HL-60 (cell line): Measurements from ENCODE around the gene SFMBT2.
A peak's percentile ranks its signal among the peaks of the same experiment; 100 is the strongest.

Experiments used
- DNase-seq, 2 experiments: peaks; one replicate each; pipeline ENCODE4 v3.0.0-alpha.2; 2010 to 2020; ENCODE audit warnings: low read depth in 1 of 2, low spot score in 1 of 2
- H3K27ac ChIP-seq: fragments of 250-450 bp; sonication (Bioruptor Pico); replicated peaks from 2 replicates; pipeline ENCODE4 v1.5.1; 2020; ENCODE audit warnings: mild to moderate bottlenecking, moderate library complexity
- H3K27me3 ChIP-seq: fragments of 250-450 bp; sonication (Bioruptor Pico); 2 replicates; pipeline ENCODE4 v1.5.1; 2021; ENCODE audit warnings: mild to moderate bottlenecking, moderate library complexity; ENCODE audit not compliant: insufficient read depth, poor library complexity, severe bottlenecking
- H3K4me3 ChIP-seq: replicated peaks from 2 replicates; pipeline ENCODE4 v1.5.1; 2011; ENCODE audit warnings: mild to moderate bottlenecking, control low read depth, low read length; ENCODE audit not compliant: insufficient read depth
- GABPA ChIP-seq: IDR thresholded peaks from 2 replicates; pipeline ENCODE4 v1.6.1; 2012; ENCODE audit warnings: low read depth
- POLR2AphosphoS5 ChIP-seq: IDR thresholded peaks from 2 replicates; pipeline ENCODE4 v1.6.1; 2012; ENCODE audit warnings: low read depth
- SPI1 ChIP-seq: IDR thresholded peaks from 2 replicates; pipeline ENCODE4 v1.6.1; 2012; ENCODE audit warnings: low read depth, mild to moderate bottlenecking, borderline replicate concordance
- TF ChIP-seq, protein P1 (sequence below): IDR thresholded peaks from one replicate; pipeline ENCODE4 v1.5.1; 2011; ENCODE audit warnings: low read length, control low read depth, inconsistent platforms; ENCODE audit not compliant: insufficient read depth
- TF ChIP-seq, protein P2 (sequence below): IDR thresholded peaks from 2 replicates; pipeline ENCODE4 v1.6.1; 2012; ENCODE audit warnings: low read depth; ENCODE audit not compliant: insufficient replicate concordance

SFMBT2 gene

DNA sequence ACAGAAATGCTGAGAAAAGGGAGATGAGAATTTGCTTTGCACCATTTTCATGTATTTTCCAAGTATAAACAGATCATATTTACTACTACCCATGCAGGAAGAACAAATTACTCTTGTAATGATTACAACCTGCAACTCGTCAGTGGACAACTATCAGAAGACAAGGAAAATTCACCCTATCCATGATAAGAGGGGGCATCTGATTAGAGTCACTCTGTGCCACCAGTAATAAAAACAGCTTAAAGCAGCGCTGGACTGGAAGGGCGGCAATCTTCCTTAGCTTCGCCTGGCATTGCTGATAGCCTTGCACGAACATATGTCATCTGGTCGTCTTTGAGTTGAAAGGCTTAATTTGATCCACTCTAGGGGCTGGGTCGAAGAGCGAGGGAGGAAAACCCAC lies 162.7 kb downstream of the SFMBT2 start:
- H3K27ac ChIP-seq = no peak overlapping the region
- TF ChIP-seq SPI1 (no peak), POLR2AphosphoS5 (no peak), GABPA (no peak)
- TF ChIP-seq, protein P1, sequence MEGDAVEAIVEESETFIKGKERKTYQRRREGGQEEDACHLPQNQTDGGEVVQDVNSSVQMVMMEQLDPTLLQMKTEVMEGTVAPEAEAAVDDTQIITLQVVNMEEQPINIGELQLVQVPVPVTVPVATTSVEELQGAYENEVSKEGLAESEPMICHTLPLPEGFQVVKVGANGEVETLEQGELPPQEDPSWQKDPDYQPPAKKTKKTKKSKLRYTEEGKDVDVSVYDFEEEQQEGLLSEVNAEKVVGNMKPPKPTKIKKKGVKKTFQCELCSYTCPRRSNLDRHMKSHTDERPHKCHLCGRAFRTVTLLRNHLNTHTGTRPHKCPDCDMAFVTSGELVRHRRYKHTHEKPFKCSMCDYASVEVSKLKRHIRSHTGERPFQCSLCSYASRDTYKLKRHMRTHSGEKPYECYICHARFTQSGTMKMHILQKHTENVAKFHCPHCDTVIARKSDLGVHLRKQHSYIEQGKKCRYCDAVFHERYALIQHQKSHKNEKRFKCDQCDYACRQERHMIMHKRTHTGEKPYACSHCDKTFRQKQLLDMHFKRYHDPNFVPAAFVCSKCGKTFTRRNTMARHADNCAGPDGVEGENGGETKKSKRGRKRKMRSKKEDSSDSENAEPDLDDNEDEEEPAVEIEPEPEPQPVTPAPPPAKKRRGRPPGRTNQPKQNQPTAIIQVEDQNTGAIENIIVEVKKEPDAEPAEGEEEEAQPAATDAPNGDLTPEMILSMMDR = no peak
- TF ChIP-seq, protein P2, sequence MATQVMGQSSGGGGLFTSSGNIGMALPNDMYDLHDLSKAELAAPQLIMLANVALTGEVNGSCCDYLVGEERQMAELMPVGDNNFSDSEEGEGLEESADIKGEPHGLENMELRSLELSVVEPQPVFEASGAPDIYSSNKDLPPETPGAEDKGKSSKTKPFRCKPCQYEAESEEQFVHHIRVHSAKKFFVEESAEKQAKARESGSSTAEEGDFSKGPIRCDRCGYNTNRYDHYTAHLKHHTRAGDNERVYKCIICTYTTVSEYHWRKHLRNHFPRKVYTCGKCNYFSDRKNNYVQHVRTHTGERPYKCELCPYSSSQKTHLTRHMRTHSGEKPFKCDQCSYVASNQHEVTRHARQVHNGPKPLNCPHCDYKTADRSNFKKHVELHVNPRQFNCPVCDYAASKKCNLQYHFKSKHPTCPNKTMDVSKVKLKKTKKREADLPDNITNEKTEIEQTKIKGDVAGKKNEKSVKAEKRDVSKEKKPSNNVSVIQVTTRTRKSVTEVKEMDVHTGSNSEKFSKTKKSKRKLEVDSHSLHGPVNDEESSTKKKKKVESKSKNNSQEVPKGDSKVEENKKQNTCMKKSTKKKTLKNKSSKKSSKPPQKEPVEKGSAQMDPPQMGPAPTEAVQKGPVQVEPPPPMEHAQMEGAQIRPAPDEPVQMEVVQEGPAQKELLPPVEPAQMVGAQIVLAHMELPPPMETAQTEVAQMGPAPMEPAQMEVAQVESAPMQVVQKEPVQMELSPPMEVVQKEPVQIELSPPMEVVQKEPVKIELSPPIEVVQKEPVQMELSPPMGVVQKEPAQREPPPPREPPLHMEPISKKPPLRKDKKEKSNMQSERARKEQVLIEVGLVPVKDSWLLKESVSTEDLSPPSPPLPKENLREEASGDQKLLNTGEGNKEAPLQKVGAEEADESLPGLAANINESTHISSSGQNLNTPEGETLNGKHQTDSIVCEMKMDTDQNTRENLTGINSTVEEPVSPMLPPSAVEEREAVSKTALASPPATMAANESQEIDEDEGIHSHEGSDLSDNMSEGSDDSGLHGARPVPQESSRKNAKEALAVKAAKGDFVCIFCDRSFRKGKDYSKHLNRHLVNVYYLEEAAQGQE = no peak
- no peak overlapping the region for H3K4me3 ChIP-seq
- no peaks in the 10 kb centered on the region for H3K27me3 ChIP-seq
- no peak for DNase-seq

DNA sequence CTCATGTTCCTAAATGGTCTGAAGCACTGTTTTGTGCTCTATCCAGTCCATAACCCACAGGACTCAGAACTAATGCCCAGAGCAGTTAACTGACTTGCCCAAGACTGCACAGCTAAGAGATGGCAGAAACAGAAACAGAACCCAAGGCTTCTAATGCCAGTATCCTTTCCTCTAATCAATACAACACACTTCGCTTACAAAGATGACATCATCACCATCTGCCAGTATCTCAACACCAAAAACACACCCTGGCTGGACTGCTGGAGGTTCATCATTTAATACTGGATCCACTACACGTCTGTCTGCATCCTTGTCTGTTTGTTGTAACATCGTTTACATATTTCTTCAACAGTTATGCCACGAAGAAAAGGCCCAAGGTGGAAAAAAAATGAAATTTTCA lies 165.3 kb downstream of the SFMBT2 start:
- H3K4me3 ChIP-seq = no peak overlapping the region
- H3K27me3 ChIP-seq = no peaks in the 10 kb centered on the region
- TF ChIP-seq, protein P2 = no peak
- TF ChIP-seq POLR2AphosphoS5 (no peak), GABPA (no peak), SPI1 (no peak)
- TF ChIP-seq, protein P1 = no peak
- H3K27ac ChIP-seq = no peak overlapping the region
- DNase-seq = no peak

DNA sequence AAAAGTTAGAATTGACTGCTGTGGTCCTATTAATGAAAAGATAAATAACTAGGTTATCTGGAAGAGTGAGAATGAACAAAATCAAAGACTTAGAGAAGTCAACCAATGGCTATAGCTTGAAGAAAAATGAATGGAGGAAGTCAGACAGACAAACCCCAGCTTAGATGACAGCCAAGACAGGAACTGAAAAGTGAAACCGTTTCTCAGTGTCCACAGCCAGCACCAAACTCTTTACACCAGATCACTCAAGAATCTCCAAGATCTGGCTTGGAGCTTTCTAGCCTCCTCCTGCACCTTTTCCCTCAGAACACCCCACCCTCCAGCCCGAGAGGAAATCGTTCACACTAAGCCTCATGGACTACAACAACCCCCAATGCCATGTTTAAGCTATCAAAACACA lies 167.0 kb downstream of the SFMBT2 start:
- 0 out of 2 replicates have a peak overlapping the region, but pooled peaks have one; percentile 23 for H3K27ac ChIP-seq
- no peaks in the 10 kb centered on the region for H3K27me3 ChIP-seq
- peak; percentile 24; the same call in 1 of the 2 replicates for TF ChIP-seq SPI1
- TF ChIP-seq, protein P1 = no peak
- no peak overlapping the region for H3K4me3 ChIP-seq
- peak in 1 of 2 experiments; percentile 1 for DNase-seq

DNA sequence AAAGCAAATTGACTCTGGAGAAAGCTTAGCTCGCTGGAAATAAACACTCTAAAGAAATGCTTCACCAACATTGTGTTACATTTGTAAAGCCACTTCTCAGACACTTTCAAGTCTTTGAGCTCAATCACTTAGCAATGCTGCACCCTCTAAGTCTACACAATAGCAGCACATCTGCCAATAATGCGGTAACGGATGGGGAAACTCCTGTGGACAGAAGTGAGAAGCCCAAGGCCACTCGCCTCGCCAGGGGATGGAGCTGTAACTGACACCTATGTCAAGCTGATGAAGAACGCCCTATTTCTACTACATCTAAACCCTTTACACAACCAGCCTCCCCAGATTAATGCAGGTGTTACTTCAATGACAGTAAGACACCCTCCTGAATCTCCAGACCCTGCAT lies 167.7 kb downstream of the SFMBT2 start:
- Histone ChIP-seq H3K4me3 (no peak overlapping the region), H3K27ac (no peak overlapping the region), H3K27me3 (no peaks in the 10 kb centered on the region)
- TF ChIP-seq, protein P2 = no peak
- no peak for TF ChIP-seq SPI1
- no peak for TF ChIP-seq POLR2AphosphoS5
- TF ChIP-seq, protein P1 = no peak
- TF ChIP-seq GABPA = no peak
- no peak for DNase-seq
